Stomach (tissue), 9 donors: ENCODE measurements around the gene PHKA2. TPM values are rescaled to one million over a fixed set of nuclear protein-coding genes. Genes with fewer than 3 reads are reported as not detected.

Experiments used
- DNase-seq, 2 donors: peaks; one replicate each; pipeline versions ENCODE4 v3.0.0 to v3.0.0-alpha.2; 2013 to 2019
- H3K27ac ChIP-seq, 5 donors: fragments of 200-600 bp in 4 of 5; sonication (generic) in 4 of 5; one replicate each; pipeline ENCODE4 v1.5.1; 2013 to 2019; ENCODE audit warnings: mild to moderate bottlenecking in 1 of 5, moderate library complexity in 1 of 5
- H3K27me3 ChIP-seq, 3 donors: fragments of 200-600 bp; sonication (generic); one replicate each; pipeline ENCODE4 v1.5.1; 2017 to 2019; ENCODE audit warnings: mixed run types in 1 of 3
- H3K36me3 ChIP-seq, 4 donors: fragments of 200-600 bp; sonication (generic); 1 replicate in 3 of 4; 2 replicates in 1 of 4; pipeline ENCODE4 v1.5.1; 2016 to 2019
- H3K4me1 ChIP-seq, 4 donors: fragments of 200-600 bp; sonication (generic); one replicate each; pipeline ENCODE4 v1.5.1; 2016 to 2019
- H3K4me3 ChIP-seq, 4 donors: fragments of 200-600 bp; sonication (generic) in 3 of 4; one replicate each; pipeline ENCODE4 v1.5.1; 2016 to 2019; ENCODE audit warnings: mild to moderate bottlenecking in 1 of 4
- H3K9me3 ChIP-seq, 4 donors: fragments of 200-600 bp; sonication (generic); one replicate each; pipeline ENCODE4 v1.5.1; 2016 to 2019
- CTCF ChIP-seq, 7 experiments: fragments of 450-650 bp in 4 of 7; fragments of 200-600 bp in 3 of 7; sonication (generic) in 3 of 7; IDR thresholded peaks; one replicate each; pipeline ENCODE4 v1.5.1; 2016 to 2019; ENCODE audit warnings: antibody characterized with exemption in 7 of 7, control low read depth in 2 of 7, mild to moderate bottlenecking in 1 of 7
- EP300 ChIP-seq: sonication (generic); formaldehyde crosslinking; IDR thresholded peaks from one replicate; pipeline ENCODE4 v1.6.1; 2017; ENCODE audit warnings: antibody characterized with exemption
- POLR2A ChIP-seq, 4 donors: fragments of 450-650 bp; IDR thresholded peaks; one replicate each; pipeline ENCODE4 v1.6.1; 2016; ENCODE audit warnings: antibody characterized with exemption in 4 of 4, control low read depth in 2 of 4, mild to moderate bottlenecking in 1 of 4, moderate library complexity in 1 of 4
- POLR2AphosphoS5 ChIP-seq, 3 donors: sonication (generic); formaldehyde crosslinking; IDR thresholded peaks; one replicate each; pipeline ENCODE4 v1.6.1; 2016; ENCODE audit warnings: antibody characterized with exemption in 3 of 3
- WGBS, 5 donors: extraction: QIAGEN DNeasy Blood & Tissue Kit in 3 of 5; methylation state at CpG; one replicate each; pipeline versions ENCODE4 v1.1.5 to v1.1.7; 2013 to 2018; 5-methylcytosine and 5-hydroxymethylcytosine counted together
- intact Hi-C: fragments of 100-400 bp; cut with DNase I; formaldehyde crosslinking; loops from one replicate; pipeline ENCODE4 v1.15.1; 2023; ENCODE audit warnings: low total_unique reads
- polyA plus RNA-seq, 3 donors: library from polyadenylated mRNA; stranded (reverse); fragments of 200-250 nt; gene quantifications; one replicate each; pipeline ENCODE4 v1.2.3, GENCODE V29; 2013
- total RNA-seq, 5 donors: library from RNA; depleted of rRNA; stranded (reverse); fragments of >200 nt; gene quantifications; one replicate each; pipeline versions ENCODE4 v1.1.0 to v1.2.3, GENCODE V29; 2014 to 2016
- donor health status: healthy with polysubstance abuse.
- donor health status: Bipolar disorder and iron deficiency.
- donor health status: healthy.

The PHKA2 gene
- total and polyA plus RNA-seq, 8 donors, result 10.5 to 63.4 (median 15.5) TPM

DNA sequence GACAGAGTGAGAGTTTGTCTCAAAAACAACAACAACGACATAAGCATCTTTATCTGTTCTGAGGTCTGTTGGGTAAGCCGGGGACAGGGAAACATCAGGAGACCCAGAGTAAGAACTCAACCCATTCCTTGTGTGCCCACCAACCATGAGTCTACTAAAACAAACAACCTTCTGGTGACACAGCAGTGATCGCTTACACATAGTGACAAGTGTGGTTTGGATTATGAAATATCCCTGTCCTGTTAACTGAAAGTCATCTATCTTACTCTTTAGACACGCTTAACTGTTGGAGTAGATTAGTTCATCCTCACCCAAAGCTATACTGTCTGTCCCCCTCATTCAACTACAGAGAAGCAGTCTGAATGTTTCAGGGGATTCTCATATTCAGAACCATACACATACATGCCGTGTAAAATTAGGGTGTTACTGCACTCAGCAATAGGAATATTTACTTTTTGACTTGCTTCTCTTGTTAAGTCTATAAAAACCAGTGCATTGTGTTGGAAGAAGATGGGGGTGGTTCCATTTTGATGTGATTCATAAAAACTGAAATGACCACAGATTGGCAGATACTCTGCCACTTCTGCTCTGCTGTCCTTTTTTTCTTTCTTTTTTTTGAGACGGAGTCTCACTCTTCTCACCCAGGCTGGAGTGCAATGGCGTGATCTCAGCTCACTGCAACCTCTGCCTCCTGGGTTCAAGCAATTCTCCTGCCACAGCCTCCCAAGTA lies 27.4 kb downstream of the PHKA2 start:
- Histone ChIP-seq H3K27me3 (no peaks in the 10 kb centered on the region), H3K36me3 (peaks cover 0 to 10% (median 2%) of the 10 kb centered on the region in 4 donors), H3K27ac (no peak overlapping the region), H3K4me3 (no peak overlapping the region), H3K9me3 (no peaks in the 10 kb centered on the region), H3K4me1 (no peaks in the 10 kb centered on the region)
- 76 to 88% (median 86%) methylated on average over 5 to 7 of the region's 7 CpGs for WGBS, 5 donors
- TF ChIP-seq CTCF (IDR thresholded peaks at IDR 0.05) (no peak), POLR2A (IDR thresholded peaks at IDR 0.05) (no peak), POLR2AphosphoS5 (IDR thresholded peaks at IDR 0.05) (no peak), EP300 (no peak)
- no peak for DNase-seq
- intact Hi-C loops, result no loop called here

DNA sequence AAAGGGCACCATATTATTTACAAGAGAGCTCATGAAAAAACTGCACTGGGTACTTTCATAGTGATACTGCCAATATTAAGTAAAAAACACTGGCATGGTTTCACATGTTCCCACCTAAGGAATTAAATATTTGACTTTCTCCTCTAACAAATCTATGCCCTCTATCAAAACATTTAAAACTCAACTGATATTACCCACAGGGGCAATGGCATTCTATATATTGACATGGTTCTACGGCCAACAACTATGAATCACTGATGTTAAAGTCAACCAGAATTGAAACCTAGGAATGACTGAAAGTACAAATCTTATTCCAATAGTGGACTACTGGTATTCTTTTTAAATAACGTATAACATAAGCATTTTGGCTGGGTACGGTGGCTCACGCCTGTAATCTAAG lies 28.2 kb downstream of the PHKA2 start:
- TF ChIP-seq EP300, result no peak
- TF ChIP-seq CTCF (IDR thresholded peaks at IDR 0.05), result no peak
- TF ChIP-seq POLR2A (IDR thresholded peaks at IDR 0.05), result no peak

DNA sequence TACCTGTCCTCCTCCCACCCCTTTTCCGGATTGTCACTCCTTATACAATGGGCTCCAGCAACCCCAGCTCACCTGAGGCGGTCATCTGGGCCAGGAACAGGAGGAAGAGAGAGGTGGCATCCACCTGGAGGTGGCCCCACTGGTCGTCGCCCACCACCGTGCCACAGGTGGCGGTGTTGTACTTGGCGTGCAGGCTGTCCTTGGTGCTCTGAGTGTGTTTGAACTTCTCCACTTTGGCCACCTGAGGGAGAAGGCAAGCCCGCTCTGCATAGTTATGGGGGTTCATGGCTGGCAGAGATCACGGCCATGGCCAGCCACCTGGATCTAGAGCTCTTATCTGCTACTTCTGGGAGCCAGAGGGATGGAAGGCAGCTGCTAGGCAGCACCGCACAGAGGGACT lies 32.9 kb downstream of the PHKA2 start:
- Histone ChIP-seq H3K27me3 (no peaks in the 10 kb centered on the region), H3K27ac (no peak overlapping the region), H3K36me3 (peaks cover 0 to 27% (median 18%) of the 10 kb centered on the region in 4 donors), H3K4me1 (no peaks in the 10 kb centered on the region), H3K9me3 (no peaks in the 10 kb centered on the region), H3K4me3 (no peak overlapping the region)
- 75 to 99% (median 94%) methylated on average over 6 to 10 of the region's 10 CpGs for WGBS, 5 donors
- TF ChIP-seq EP300 (no peak), POLR2A (IDR thresholded peaks at IDR 0.05) (no peak), POLR2AphosphoS5 (IDR thresholded peaks at IDR 0.05) (no peak), CTCF (IDR thresholded peaks at IDR 0.05) (no peak)
- no peak for DNase-seq
- intact Hi-C loops, result no loop called here

More for the DNA sequence above, 28.2 kb downstream of the PHKA2 start:
- no peak for DNase-seq
- Histone ChIP-seq H3K4me1 (no peaks in the 10 kb centered on the region), H3K27me3 (no peaks in the 10 kb centered on the region), H3K27ac (no peak overlapping the region), H3K9me3 (no peaks in the 10 kb centered on the region), H3K4me3 (no peak overlapping the region), H3K36me3 (peaks cover 0 to 17% (median 8%) of the 10 kb centered on the region in 4 donors)
- intact Hi-C loops, result no loop called here
- 67 to 76% (median 70%) methylated on average over 4 of the region's 4 CpGs for WGBS, 5 donors

DNA sequence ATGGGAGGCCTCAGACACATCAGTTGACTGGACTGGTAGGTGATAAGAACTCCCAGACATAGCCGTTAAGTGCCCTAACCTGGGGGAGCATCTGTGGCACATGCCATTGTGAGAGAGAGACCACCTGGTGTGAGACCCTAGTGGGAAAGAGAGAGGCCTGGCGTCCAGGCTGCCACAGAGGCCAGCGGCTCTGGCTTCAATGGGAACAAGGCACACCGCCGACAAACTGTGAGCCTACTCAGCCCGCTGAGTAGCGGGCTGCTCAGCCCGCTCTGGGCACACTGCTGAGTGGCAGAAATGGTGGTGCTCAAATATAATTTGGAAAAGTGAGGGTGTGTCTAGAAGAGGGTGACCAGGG lies 34.0 kb downstream of the PHKA2 start:
- peaks cover 0 to 30% (median 18%) of the 10 kb centered on the region in 4 donors for H3K36me3 ChIP-seq
- WGBS, 5 donors, result 84 to 95% (median 92%) methylated on average over 8 of the region's 8 CpGs
- no peak overlapping the region for H3K27ac ChIP-seq
- H3K9me3 ChIP-seq, result no peaks in the 10 kb centered on the region
- H3K4me3 ChIP-seq, result no peak overlapping the region
- no peaks in the 10 kb centered on the region for H3K4me1 ChIP-seq
- TF ChIP-seq POLR2A (IDR thresholded peaks at IDR 0.05) (no peak), EP300 (no peak), POLR2AphosphoS5 (IDR thresholded peaks at IDR 0.05) (no peak), CTCF (IDR thresholded peaks at IDR 0.05) (no peak)
- intact Hi-C loops, result no loop called here
- no peak for DNase-seq
- H3K27me3 ChIP-seq, result no peaks in the 10 kb centered on the region
